HG03196 (cell line): ENCODE results near the gene ABCD1.
"Not testable (repeated sequence)": the region's sequence is repeated elsewhere in the genome, so short reads cannot be mapped to it uniquely, and the experiment has no call there.

Source experiments
- ATAC-seq: cut with Tn5 transposase; IDR thresholded peaks from one replicate; pipeline ENCODE4 v1.9.1; 2021; ENCODE audit not compliant: unreplicated experiment

ABCD1 gene

GRCh38 chrX:153724252-153725038 is at the start of gene ABCD1, which contains the start of gene BCAP31:
Gene ABCD1 (plus strand): TSS chrX:153724856. CDS start chrX:153725267, 411 bp downstream.
Gene BCAP31 (minus strand): TSS chrX:153724387. CDS start chrX:153723244, 1,143 bp downstream.
- peak; percentile 44 for ATAC-seq

- ATAC-seq: no peak
Observed at GRCh38 chrX:153681175-153681574, 43.5 kb upstream of the ABCD1 start.

- ATAC-seq: not testable (repeated sequence)
Observed at GRCh38 chrX:153683486-153683885, 41.2 kb upstream of the ABCD1 start.

GRCh38 chrX:153684467-153685155 is 40.0 kb upstream of the ABCD1 start:
- ATAC-seq: no peak

GRCh38 chrX:153685156-153685536 is 39.5 kb upstream of the ABCD1 start:
- ATAC-seq: no peak

- no peak for ATAC-seq
Observed at GRCh38 chrX:153685751-153686696, 38.6 kb upstream of the ABCD1 start.

- ATAC-seq: no peak
Observed at GRCh38 chrX:153686711-153687110, 37.9 kb upstream of the ABCD1 start.

GRCh38 chrX:153687121-153688039 is 37.3 kb upstream of the ABCD1 start, which contains the start of gene SLC6A8:
Gene SLC6A8 (plus strand): TSS chrX:153687926. CDS start chrX:153688575, 649 bp downstream.
- no peak for ATAC-seq

- ATAC-seq: no peak
Observed at GRCh38 chrX:153688071-153688470, 36.6 kb upstream of the ABCD1 start.

GRCh38 chrX:153688506-153688905 is 36.1 kb upstream of the ABCD1 start:
- ATAC-seq: no peak

- no peak for ATAC-seq
Observed at GRCh38 chrX:153688911-153689590, 35.6 kb upstream of the ABCD1 start.

- no peak for ATAC-seq
Observed at GRCh38 chrX:153689654-153690465, 34.8 kb upstream of the ABCD1 start.

- ATAC-seq: no peak
Observed at GRCh38 chrX:153690466-153690865, 34.2 kb upstream of the ABCD1 start.

- ATAC-seq: not testable (repeated sequence)
Observed at GRCh38 chrX:153691032-153691827, 33.4 kb upstream of the ABCD1 start.

GRCh38 chrX:153692003-153692402 is 32.7 kb upstream of the ABCD1 start:
- no peak for ATAC-seq

GRCh38 chrX:153692611-153693156 is 32.0 kb upstream of the ABCD1 start:
- ATAC-seq: no peak
